ENCODE measurements around the gene APOBEC3B.
"Not testable (repeated sequence)": the region's sequence is repeated elsewhere in the genome, so short reads cannot be mapped to it uniquely, and the experiment has no call there.

APOBEC3B gene

GRCh38 chr22:39003165-39003638 is 21.1 kb downstream of the APOBEC3B start:
- DNase-seq, result peak; percentile 29 to 67

- DNase-seq, result no peak
Measured at GRCh38 chr22:39007177-39007576, 25.0 kb downstream of the APOBEC3B start.

- not testable (repeated sequence) for DNase-seq
Measured at GRCh38 chr22:39008271-39008850, 26.2 kb downstream of the APOBEC3B start.

- DNase-seq, result no peak
Measured at GRCh38 chr22:39010946-39011345, 28.8 kb downstream of the APOBEC3B start.

- no peak for DNase-seq
Measured at GRCh38 chr22:39012533-39013511, 30.7 kb downstream of the APOBEC3B start.

GRCh38 chr22:39013561-39013941 is 31.4 kb downstream of the APOBEC3B start:
- not testable (repeated sequence) for DNase-seq

GRCh38 chr22:39013942-39014722 is 32.0 kb downstream of the APOBEC3B start, which contains the start of gene APOBEC3C:
APOBEC3C (plus strand) TSS chr22:39014257; CDS start chr22:39014363, 106 bp downstream.
- DNase-seq, result no peak

- DNase-seq, result not testable (repeated sequence)
Measured at GRCh38 chr22:39014723-39015121, 32.6 kb downstream of the APOBEC3B start.

- no peak for DNase-seq
Measured at GRCh38 chr22:39016592-39016991, 34.4 kb downstream of the APOBEC3B start.

- DNase-seq, result no peak
Measured at GRCh38 chr22:39017596-39018365, 35.6 kb downstream of the APOBEC3B start.

- DNase-seq, result not testable (repeated sequence)
Measured at GRCh38 chr22:39020021-39020651, 38.0 kb downstream of the APOBEC3B start.

- DNase-seq, result no peak
Measured at GRCh38 chr22:39021552-39022250, 39.6 kb downstream of the APOBEC3B start.

- no peak for DNase-seq
Measured at GRCh38 chr22:39024519-39025308, 42.6 kb downstream of the APOBEC3B start.

- DNase-seq, result no peak
Measured at GRCh38 chr22:39026509-39027150, 44.5 kb downstream of the APOBEC3B start.

- no peak for DNase-seq
Measured at GRCh38 chr22:39027717-39028116, 45.6 kb downstream of the APOBEC3B start.

GRCh38 chr22:39028281-39028680 is 46.1 kb downstream of the APOBEC3B start:
- no peak for DNase-seq

GRCh38 chr22:39029227-39029626 is 47.1 kb downstream of the APOBEC3B start:
- DNase-seq, result no peak

GRCh38 chr22:39030705-39031104 is 48.6 kb downstream of the APOBEC3B start:
- DNase-seq, result no peak

GRCh38 chr22:39031434-39032295 is 49.5 kb downstream of the APOBEC3B start:
- not testable (repeated sequence) for DNase-seq
